ENCODE measurements around the gene TSPAN19. TPM values are rescaled to one million over a fixed set of nuclear protein-coding genes. Genes with fewer than 3 reads are reported as not detected.

TSPAN19 gene
- polyA plus RNA-seq: under 1 TPM in 1 of 2 donors, not detected in 1; 0.05 TPM

DNA sequence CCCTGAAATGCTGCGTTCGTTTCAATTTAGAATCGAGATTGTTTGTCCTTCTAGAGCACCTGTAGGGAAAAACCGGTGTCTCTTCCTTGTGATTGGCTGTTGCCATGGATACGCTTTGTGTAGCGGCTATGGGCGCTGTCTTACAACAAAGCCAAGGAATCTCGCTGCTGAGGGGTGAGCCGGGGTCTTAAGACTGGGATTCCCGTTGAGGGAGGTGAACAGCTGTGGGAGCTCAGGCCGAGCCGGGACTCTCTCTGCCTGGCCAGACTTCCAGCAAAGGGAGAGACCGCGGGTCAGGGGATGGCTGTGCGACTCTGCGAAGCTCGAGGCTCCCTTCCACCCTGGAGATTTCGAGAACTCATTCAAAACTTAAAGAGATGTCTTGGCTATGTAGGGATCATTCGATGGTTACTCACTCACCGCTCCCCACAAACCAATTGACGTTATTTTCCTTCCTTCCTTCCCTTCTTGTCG, at the start of gene TSPAN19, which contains the start of gene LRRIQ1:
Gene TSPAN19, minus strand, starts transcription at position 44 of the 474 bp plus-strand sequence. CDS start 6,331 bp downstream, outside the sequence.
Gene LRRIQ1, plus strand, starts transcription at position 118 of the 474 bp plus-strand sequence. CDS start 1,826 bp downstream, outside the sequence.
- Histone ChIP-seq H3K9me3 (ENCODE audit: control insufficient read depth in 2 of 2, insufficient read depth in 1 of 2, low read depth in 1 of 2, low read length in 1 of 2) (no peaks in the 10 kb centered on the region), H3K36me3 (ENCODE audit: control insufficient read depth in 2 of 2, insufficient read depth in 2 of 2, low read length in 1 of 2) (no peaks in the 10 kb centered on the region), H3K4me1 (ENCODE audit: control insufficient read depth in 2 of 2, insufficient read depth in 2 of 2, low read length in 1 of 2) (no peaks in the 10 kb centered on the region), H3K27ac (ENCODE audit: low read depth in 2 of 2, low read length in 1 of 2) (no peak within 1 kb of the TSS), H3K4me3 (ENCODE audit: low read depth in 1 of 2, low read length in 2 of 2) (peak within 1 kb of the TSS; percentile 48 to 56), H3K27me3 (ENCODE audit: control insufficient read depth in 1 of 2, insufficient read depth in 2 of 2, low read length in 2 of 2) (no peaks in the 10 kb centered on the region)
- WGBS, 2 donors: 1 to 2% methylated on average over 22 of the region's 22 CpGs

DNA sequence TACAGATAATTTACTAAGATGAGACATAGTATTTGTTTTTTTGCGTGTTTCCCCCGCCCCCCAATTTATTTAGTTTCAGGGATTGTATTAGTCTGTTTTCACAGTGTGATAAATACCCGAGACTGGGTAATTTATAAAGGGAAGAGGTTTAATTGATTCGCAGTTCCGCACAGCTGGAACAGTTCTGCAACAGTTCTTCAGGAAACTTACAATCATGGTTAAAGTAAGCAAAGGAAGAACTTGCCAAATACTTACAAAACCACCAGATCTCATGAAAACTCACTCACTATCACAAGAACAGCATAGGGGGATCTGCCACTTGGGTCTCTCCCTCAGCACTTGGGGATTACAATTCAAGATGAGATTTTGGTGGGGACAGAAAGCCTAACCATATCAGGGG, 49.0 kb upstream of the TSPAN19 start:
- H3K27ac ChIP-seq (ENCODE audit: low read depth in 2 of 2, low read length in 1 of 2): no peak overlapping the region
- WGBS, 2 donors: 64 to 79% methylated on average over 5 of the region's 5 CpGs
- H3K27me3 ChIP-seq (ENCODE audit: control insufficient read depth in 1 of 2, insufficient read depth in 2 of 2, low read length in 2 of 2): no peaks in the 10 kb centered on the region
- no peak overlapping the region for H3K4me3 ChIP-seq (ENCODE audit: low read depth in 1 of 2, low read length in 2 of 2)
- no peaks in the 10 kb centered on the region for H3K36me3 ChIP-seq (ENCODE audit: control insufficient read depth in 2 of 2, insufficient read depth in 2 of 2, low read length in 1 of 2)
- no peaks in the 10 kb centered on the region for H3K9me3 ChIP-seq (ENCODE audit: control insufficient read depth in 2 of 2, insufficient read depth in 1 of 2, low read depth in 1 of 2, low read length in 1 of 2)
- no peaks in the 10 kb centered on the region for H3K4me1 ChIP-seq (ENCODE audit: control insufficient read depth in 2 of 2, insufficient read depth in 2 of 2, low read length in 1 of 2)

GRCh38 chr12:85076688-85077430, 40.8 kb upstream of the TSPAN19 start:
- Histone ChIP-seq H3K9me3 (ENCODE audit: control insufficient read depth in 2 of 2, insufficient read depth in 1 of 2, low read depth in 1 of 2, low read length in 1 of 2) (no peaks in the 10 kb centered on the region), H3K4me1 (ENCODE audit: control insufficient read depth in 2 of 2, insufficient read depth in 2 of 2, low read length in 1 of 2) (no peaks in the 10 kb centered on the region), H3K4me3 (ENCODE audit: low read depth in 1 of 2, low read length in 2 of 2) (no peak overlapping the region), H3K27ac (ENCODE audit: low read depth in 2 of 2, low read length in 1 of 2) (no peak overlapping the region), H3K36me3 (ENCODE audit: control insufficient read depth in 2 of 2, insufficient read depth in 2 of 2, low read length in 1 of 2) (no peaks in the 10 kb centered on the region), H3K27me3 (ENCODE audit: control insufficient read depth in 1 of 2, insufficient read depth in 2 of 2, low read length in 2 of 2) (no peaks in the 10 kb centered on the region)
- 2 to 4% methylated on average over 1 of the region's 1 CpG for WGBS, 2 donors

DNA sequence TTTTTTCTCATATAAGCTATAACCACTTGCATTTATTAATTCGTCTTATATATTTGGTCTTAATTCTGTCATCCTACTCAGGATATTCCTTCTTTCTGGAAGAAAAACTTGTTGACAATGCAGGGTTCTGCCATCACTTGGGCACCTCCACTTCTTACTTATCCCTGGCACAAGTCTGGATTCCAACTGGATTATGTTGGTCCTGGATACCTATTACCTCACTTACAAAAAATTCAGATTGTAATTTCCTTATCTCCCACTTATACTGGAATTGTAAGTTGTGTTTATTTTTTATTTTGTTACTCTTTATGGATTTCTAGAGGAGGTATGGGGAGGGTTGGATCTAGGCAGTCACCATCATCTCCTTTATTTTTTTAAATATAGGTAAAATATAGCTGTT, 36.7 kb upstream of the TSPAN19 start:
- WGBS, 2 donors: 83 to 86% methylated on average over 1 of the region's 1 CpG

DNA sequence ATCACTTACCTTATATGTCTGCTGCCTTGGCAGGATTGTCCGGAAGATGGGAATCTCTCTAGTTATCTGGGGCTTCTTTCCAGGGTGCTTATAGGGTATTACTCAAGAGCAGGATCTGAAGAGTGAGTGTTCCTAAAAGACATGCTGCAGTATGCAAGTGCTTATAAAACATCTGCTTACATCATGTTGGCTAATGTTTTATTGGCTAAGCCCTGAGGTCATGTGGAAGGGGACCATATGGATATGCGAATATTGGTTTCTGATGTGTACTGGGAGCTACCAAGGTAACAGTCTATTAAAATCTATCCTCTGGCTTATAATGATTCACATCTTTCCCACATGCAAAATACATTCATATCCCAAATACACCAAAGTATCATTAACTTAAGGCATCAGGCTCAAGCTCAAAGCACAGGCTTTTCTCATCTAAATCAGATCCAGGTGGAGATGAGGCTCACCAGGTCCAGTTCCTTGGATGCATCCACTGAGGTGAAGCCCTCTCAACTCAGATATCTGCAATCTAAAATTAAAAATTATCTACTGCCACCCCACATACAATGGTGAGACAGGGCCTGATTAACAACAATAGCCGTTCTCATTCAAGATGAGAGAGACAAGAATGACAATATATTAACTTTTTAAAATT, 29.9 kb upstream of the TSPAN19 start:
- no peak overlapping the region for H3K4me3 ChIP-seq (ENCODE audit: low read depth in 1 of 2, low read length in 2 of 2)
- no peaks in the 10 kb centered on the region for H3K4me1 ChIP-seq (ENCODE audit: control insufficient read depth in 2 of 2, insufficient read depth in 2 of 2, low read length in 1 of 2)
- 85 to 91% methylated on average over 3 of the region's 3 CpGs for WGBS, 2 donors
- H3K27ac ChIP-seq (ENCODE audit: low read depth in 2 of 2, low read length in 1 of 2): no peak overlapping the region
- no peaks in the 10 kb centered on the region for H3K27me3 ChIP-seq (ENCODE audit: control insufficient read depth in 1 of 2, insufficient read depth in 2 of 2, low read length in 2 of 2)
- H3K9me3 ChIP-seq (ENCODE audit: control insufficient read depth in 2 of 2, insufficient read depth in 1 of 2, low read depth in 1 of 2, low read length in 1 of 2): no peaks in the 10 kb centered on the region
- H3K36me3 ChIP-seq (ENCODE audit: control insufficient read depth in 2 of 2, insufficient read depth in 2 of 2, low read length in 1 of 2): no peaks in the 10 kb centered on the region

More for the DNA sequence above, 36.7 kb upstream of the TSPAN19 start:
- Histone ChIP-seq H3K9me3 (ENCODE audit: control insufficient read depth in 2 of 2, insufficient read depth in 1 of 2, low read depth in 1 of 2, low read length in 1 of 2) (no peaks in the 10 kb centered on the region), H3K4me1 (ENCODE audit: control insufficient read depth in 2 of 2, insufficient read depth in 2 of 2, low read length in 1 of 2) (no peaks in the 10 kb centered on the region), H3K27ac (ENCODE audit: low read depth in 2 of 2, low read length in 1 of 2) (no peak overlapping the region), H3K4me3 (ENCODE audit: low read depth in 1 of 2, low read length in 2 of 2) (no peak overlapping the region), H3K36me3 (ENCODE audit: control insufficient read depth in 2 of 2, insufficient read depth in 2 of 2, low read length in 1 of 2) (no peaks in the 10 kb centered on the region), H3K27me3 (ENCODE audit: control insufficient read depth in 1 of 2, insufficient read depth in 2 of 2, low read length in 2 of 2) (no peaks in the 10 kb centered on the region)

DNA sequence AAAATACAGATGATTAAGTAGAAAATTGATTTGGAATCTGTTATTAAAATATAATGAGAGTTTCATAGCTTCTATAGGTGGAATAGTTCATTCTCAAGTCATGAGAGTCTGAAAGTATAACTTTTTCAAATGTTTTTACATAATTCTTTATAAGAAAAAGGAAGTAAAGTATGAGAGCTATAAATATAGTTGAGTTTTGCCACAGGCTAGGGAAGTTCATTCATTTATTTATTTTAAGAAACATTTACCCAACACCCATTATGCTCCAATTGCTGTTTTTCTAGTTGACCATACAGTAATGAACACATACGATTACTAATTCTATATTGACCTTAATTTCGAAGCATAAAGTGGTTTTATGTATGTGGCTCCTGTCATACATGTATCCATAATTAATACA, 24.8 kb upstream of the TSPAN19 start:
- Histone ChIP-seq H3K4me1 (ENCODE audit: control insufficient read depth in 2 of 2, insufficient read depth in 2 of 2, low read length in 1 of 2) (no peaks in the 10 kb centered on the region), H3K27ac (ENCODE audit: low read depth in 2 of 2, low read length in 1 of 2) (no peak overlapping the region), H3K4me3 (ENCODE audit: low read depth in 1 of 2, low read length in 2 of 2) (no peak overlapping the region), H3K9me3 (ENCODE audit: control insufficient read depth in 2 of 2, insufficient read depth in 1 of 2, low read depth in 1 of 2, low read length in 1 of 2) (no peaks in the 10 kb centered on the region), H3K36me3 (ENCODE audit: control insufficient read depth in 2 of 2, insufficient read depth in 2 of 2, low read length in 1 of 2) (no peaks in the 10 kb centered on the region), H3K27me3 (ENCODE audit: control insufficient read depth in 1 of 2, insufficient read depth in 2 of 2, low read length in 2 of 2) (no peaks in the 10 kb centered on the region)
- 66 to 68% methylated on average over 2 of the region's 2 CpGs for WGBS, 2 donors

GRCh38 chr12:85059594-85059993, 23.5 kb upstream of the TSPAN19 start:
- Histone ChIP-seq H3K27me3 (ENCODE audit: control insufficient read depth in 1 of 2, insufficient read depth in 2 of 2, low read length in 2 of 2) (no peaks in the 10 kb centered on the region), H3K36me3 (ENCODE audit: control insufficient read depth in 2 of 2, insufficient read depth in 2 of 2, low read length in 1 of 2) (no peaks in the 10 kb centered on the region), H3K4me3 (ENCODE audit: low read depth in 1 of 2, low read length in 2 of 2) (no peak overlapping the region), H3K4me1 (ENCODE audit: control insufficient read depth in 2 of 2, insufficient read depth in 2 of 2, low read length in 1 of 2) (no peaks in the 10 kb centered on the region), H3K9me3 (ENCODE audit: control insufficient read depth in 2 of 2, insufficient read depth in 1 of 2, low read depth in 1 of 2, low read length in 1 of 2) (no peaks in the 10 kb centered on the region), H3K27ac (ENCODE audit: low read depth in 2 of 2, low read length in 1 of 2) (no peak overlapping the region)
- WGBS, 2 donors: 61 to 68% methylated on average over 6 of the region's 6 CpGs

GRCh38 chr12:85058339-85058738, 22.3 kb upstream of the TSPAN19 start:
- no peak overlapping the region for H3K4me3 ChIP-seq (ENCODE audit: low read depth in 1 of 2, low read length in 2 of 2)

GRCh38 chr12:85057370-85057963, 21.4 kb upstream of the TSPAN19 start:
- Histone ChIP-seq H3K27ac (ENCODE audit: low read depth in 2 of 2, low read length in 1 of 2) (no peak overlapping the region), H3K9me3 (ENCODE audit: control insufficient read depth in 2 of 2, insufficient read depth in 1 of 2, low read depth in 1 of 2, low read length in 1 of 2) (no peaks in the 10 kb centered on the region), H3K27me3 (ENCODE audit: control insufficient read depth in 1 of 2, insufficient read depth in 2 of 2, low read length in 2 of 2) (no peaks in the 10 kb centered on the region), H3K4me1 (ENCODE audit: control insufficient read depth in 2 of 2, insufficient read depth in 2 of 2, low read length in 1 of 2) (no peaks in the 10 kb centered on the region), H3K4me3 (ENCODE audit: low read depth in 1 of 2, low read length in 2 of 2) (no peak overlapping the region), H3K36me3 (ENCODE audit: control insufficient read depth in 2 of 2, insufficient read depth in 2 of 2, low read length in 1 of 2) (no peaks in the 10 kb centered on the region)
- 36 to 51% methylated on average over 2 of the region's 2 CpGs for WGBS, 2 donors

More at GRCh38 chr12:85058339-85058738, 22.3 kb upstream of the TSPAN19 start:
- H3K27ac ChIP-seq (ENCODE audit: low read depth in 2 of 2, low read length in 1 of 2): no peak overlapping the region
- H3K4me1 ChIP-seq (ENCODE audit: control insufficient read depth in 2 of 2, insufficient read depth in 2 of 2, low read length in 1 of 2): no peaks in the 10 kb centered on the region
- no peaks in the 10 kb centered on the region for H3K36me3 ChIP-seq (ENCODE audit: control insufficient read depth in 2 of 2, insufficient read depth in 2 of 2, low read length in 1 of 2)
- WGBS, 2 donors: 48 to 51% methylated on average over 3 of the region's 3 CpGs
- no peaks in the 10 kb centered on the region for H3K27me3 ChIP-seq (ENCODE audit: control insufficient read depth in 1 of 2, insufficient read depth in 2 of 2, low read length in 2 of 2)
- H3K9me3 ChIP-seq (ENCODE audit: control insufficient read depth in 2 of 2, insufficient read depth in 1 of 2, low read depth in 1 of 2, low read length in 1 of 2): no peaks in the 10 kb centered on the region
